Transverse colon (tissue), 4 donors: Measurements from ENCODE around the gene STK39. TPM values are rescaled to one million over a fixed set of nuclear protein-coding genes. Genes with fewer than 3 reads are reported as not detected.

Source experiments
- DNase-seq: peaks from one replicate; pipeline ENCODE4 v3.0.0-alpha.2; 2019
- H3K27ac ChIP-seq, 4 donors: fragments of 200-600 bp; sonication (generic); 2 replicates each; pipeline ENCODE4 v1.5.1; 2016 to 2018; ENCODE audit warnings: inconsistent platforms in 4 of 4
- H3K27me3 ChIP-seq: fragments of 200-600 bp; sonication (generic); 2 replicates; pipeline ENCODE4 v1.5.1; 2017; ENCODE audit warnings: inconsistent platforms
- H3K36me3 ChIP-seq, 4 donors: fragments of 200-600 bp; sonication (generic); 2 replicates each; pipeline ENCODE4 v1.5.1; 2017 to 2019; ENCODE audit warnings: inconsistent platforms in 4 of 4
- H3K4me1 ChIP-seq, 4 donors: fragments of 200-600 bp; sonication (generic); 2 replicates each; pipeline ENCODE4 v1.5.1; 2017 to 2020; ENCODE audit warnings: inconsistent platforms in 4 of 4
- H3K4me3 ChIP-seq, 4 donors: fragments of 200-600 bp; sonication (generic); 1 replicate in 1 of 4; 2 replicates in 3 of 4; pipeline versions ENCODE4 v1.5.1 to v1.6.1; 2017 to 2019; ENCODE audit warnings: inconsistent platforms in 4 of 4
- H3K9me3 ChIP-seq, 2 donors: fragments of 200-600 bp; sonication (generic); 2 replicates each; pipeline ENCODE4 v1.5.1; 2017 to 2019; ENCODE audit warnings: inconsistent platforms in 2 of 2
- CTCF ChIP-seq, 5 experiments: fragments of 200-600 bp in 3 of 5; fragments of 450-650 bp in 2 of 5; sonication (generic) in 3 of 5; IDR thresholded peaks; 1 replicate in 2 of 5; 2 replicates in 3 of 5; pipeline ENCODE4 v1.5.1; 2016 to 2017; ENCODE audit warnings: antibody characterized with exemption in 5 of 5, inconsistent platforms in 3 of 5, mild to moderate bottlenecking in 2 of 5, moderate library complexity in 1 of 5
- EP300 ChIP-seq: sonication (generic); formaldehyde crosslinking; IDR thresholded peaks from one replicate; pipeline ENCODE4 v1.6.1; 2017; ENCODE audit warnings: antibody characterized with exemption, low read depth
- POLR2A ChIP-seq: fragments of 450-650 bp; IDR thresholded peaks from one replicate; pipeline ENCODE4 v1.6.1; 2016; ENCODE audit warnings: antibody characterized with exemption, mild to moderate bottlenecking, moderate library complexity
- POLR2AphosphoS5 ChIP-seq, 3 donors: sonication (generic); formaldehyde crosslinking; IDR thresholded peaks; one replicate each; pipeline ENCODE4 v1.6.1; 2016; ENCODE audit warnings: antibody characterized with exemption in 3 of 3
- WGBS, 2 donors: methylation state at CpG; one replicate each; pipeline ENCODE4 v1.1.5; 2018; ENCODE audit warnings: low coverage in 1 of 2; 5-methylcytosine and 5-hydroxymethylcytosine counted together
- in situ Hi-C, 4 donors: fragments of 200-750 bp; cut with MboI; loops; one replicate each; pipeline versions ENCODE4 v1.15.0 to v1.15.1; 2017; ENCODE audit warnings: low sequenced_read_pairs in 3 of 4, low pct_ligation_motif_present in 1 of 4, low pct_unique_long_range_greater_than_20kb in 1 of 4
- intact Hi-C: fragments of 100-400 bp; cut with DNase I; formaldehyde crosslinking; loops from one replicate; pipeline ENCODE4 v1.15.1; 2023; ENCODE audit warnings: low total_unique reads
- total RNA-seq, 4 donors: library from RNA; depleted of rRNA; stranded (reverse); fragments of >200 nt; gene quantifications; one replicate each; pipeline ENCODE4 v1.1.0, GENCODE V29; 2016

Gene STK39
- total RNA-seq, 4 donors from 2014 or later = 30.6 to 46.1 (median 36.7) TPM

GRCh38 chr2:168158586-168158985 is 88.8 kb downstream of the STK39 start:
- no peak for DNase-seq
- Histone ChIP-seq H3K27ac (no peak overlapping the region), H3K36me3 (no peaks in the 10 kb centered on the region), H3K9me3 (no peaks in the 10 kb centered on the region), H3K4me3 (no peak overlapping the region), H3K27me3 (no peaks in the 10 kb centered on the region), H3K4me1 (peaks cover 0 to 11% (median 4%) of the 10 kb centered on the region in 4 donors)
- TF ChIP-seq EP300 = no peak
- no peak for TF ChIP-seq POLR2AphosphoS5 (IDR thresholded peaks at IDR 0.05)
- no peak for TF ChIP-seq POLR2A
- TF ChIP-seq CTCF (IDR thresholded peaks at IDR 0.05) = no peak
- WGBS, 2 donors = 85 to 90% methylated on average over 3 of the region's 3 CpGs
- in situ Hi-C loops (no loop called here), intact Hi-C loops (no loop called here)

- H3K27me3 ChIP-seq = no peaks in the 10 kb centered on the region
- intact Hi-C loops = no loop called here
- 94% methylated on average over 2 of the region's 2 CpGs; no CpG with 5 or more reads in 1 of the 2 donors for WGBS, 2 donors
- H3K4me3 ChIP-seq = no peak overlapping the region
- peaks cover 0 to 11% (median 4%) of the 10 kb centered on the region in 4 donors for H3K4me1 ChIP-seq
- H3K36me3 ChIP-seq = no peaks in the 10 kb centered on the region
- no peak for DNase-seq
- in situ Hi-C loops = no loop called here
- no peaks in the 10 kb centered on the region for H3K9me3 ChIP-seq
- H3K27ac ChIP-seq = no peak overlapping the region
- TF ChIP-seq POLR2AphosphoS5 (IDR thresholded peaks at IDR 0.05) (no peak), POLR2A (no peak), EP300 (no peak), CTCF (IDR thresholded peaks at IDR 0.05) (no peak)
Observed at GRCh38 chr2:168157926-168158325, 89.5 kb downstream of the STK39 start.

- in situ Hi-C loops (no loop called here), intact Hi-C loops (no loop called here)
- DNase-seq = no peak
- Histone ChIP-seq H3K4me1 (peaks cover 0 to 11% (median 4%) of the 10 kb centered on the region in 4 donors), H3K36me3 (no peaks in the 10 kb centered on the region), H3K9me3 (no peaks in the 10 kb centered on the region), H3K27ac (peak overlapping the region in 2 of 4 donors; percentile 28 to 30), H3K27me3 (no peaks in the 10 kb centered on the region), H3K4me3 (no peak overlapping the region)
- WGBS, 2 donors = 88 to 100% methylated on average over 2 to 3 of the region's 3 CpGs
- TF ChIP-seq POLR2AphosphoS5 (IDR thresholded peaks at IDR 0.05) = no peak
- TF ChIP-seq CTCF (IDR thresholded peaks at IDR 0.05) = no peak
- TF ChIP-seq POLR2A = no peak
- TF ChIP-seq EP300 = no peak
Observed at GRCh38 chr2:168157070-168157469, 90.3 kb downstream of the STK39 start.

GRCh38 chr2:168156661-168157060 is 90.7 kb downstream of the STK39 start:
- 33 to 58% methylated on average over 1 to 5 of the region's 5 CpGs for WGBS, 2 donors
- H3K36me3 ChIP-seq = no peaks in the 10 kb centered on the region
- H3K4me3 ChIP-seq = no peak overlapping the region
- intact Hi-C loops = no loop called here
- H3K27me3 ChIP-seq = no peaks in the 10 kb centered on the region
- H3K4me1 ChIP-seq = peaks cover 0 to 11% (median 4%) of the 10 kb centered on the region in 4 donors
- TF ChIP-seq CTCF (IDR thresholded peaks at IDR 0.05) (peak in 1 of 5 experiments; percentile 12), EP300 (no peak)
- peak overlapping the region in 2 of 4 donors; percentile 28 to 30 for H3K27ac ChIP-seq
- peak; percentile 44 for DNase-seq
- H3K9me3 ChIP-seq = no peaks in the 10 kb centered on the region
- in situ Hi-C loops = no loop called here
